GM18517 (cell line): ENCODE measurements around the gene SLA2.
A peak's percentile ranks its signal among the peaks of the same experiment; 100 is the strongest.
"Not testable (repeated sequence)": the region's sequence is repeated elsewhere in the genome, so short reads cannot be mapped to it uniquely, and the experiment has no call there.

ENCODE experiments used
- ATAC-seq: cut with Tn5 transposase; IDR thresholded peaks from one replicate; pipeline ENCODE4 v1.9.1; 2021; ENCODE audit warnings: mild to moderate bottlenecking, moderate library complexity; ENCODE audit not compliant: unreplicated experiment

Gene SLA2

DNA sequence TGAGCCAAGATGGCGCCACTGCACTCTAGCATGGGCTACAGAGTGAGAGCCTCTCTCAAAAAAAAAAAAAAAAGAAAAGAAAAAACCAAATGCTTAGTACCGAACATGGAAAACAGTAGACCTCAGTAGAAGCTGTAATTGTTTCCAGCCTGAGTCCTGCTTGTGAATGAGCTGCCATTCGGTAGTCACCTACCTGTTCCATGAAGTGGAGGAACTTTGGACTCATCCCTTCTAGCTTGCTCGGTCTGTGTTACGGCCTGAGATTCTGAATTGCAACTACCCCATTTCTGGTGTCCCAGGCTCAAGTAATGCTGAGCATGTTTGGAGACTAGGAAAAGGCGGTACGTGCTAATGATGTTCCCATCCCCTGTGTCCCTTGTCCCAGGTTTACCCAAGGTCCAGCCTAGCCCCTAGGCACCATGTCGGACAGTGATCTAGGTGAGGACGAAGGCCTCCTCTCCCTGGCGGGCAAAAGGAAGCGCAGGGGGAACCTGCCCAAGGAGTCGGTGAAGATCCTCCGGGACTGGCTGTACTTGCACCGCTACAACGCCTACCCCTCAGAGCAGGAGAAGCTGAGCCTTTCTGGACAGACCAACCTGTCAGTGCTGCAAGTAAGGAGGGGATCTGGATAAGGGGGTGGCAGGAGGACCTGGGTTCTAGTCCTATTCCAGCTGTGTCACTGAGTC is 67.5 kb downstream of the SLA2 start:
- no peak for ATAC-seq

DNA sequence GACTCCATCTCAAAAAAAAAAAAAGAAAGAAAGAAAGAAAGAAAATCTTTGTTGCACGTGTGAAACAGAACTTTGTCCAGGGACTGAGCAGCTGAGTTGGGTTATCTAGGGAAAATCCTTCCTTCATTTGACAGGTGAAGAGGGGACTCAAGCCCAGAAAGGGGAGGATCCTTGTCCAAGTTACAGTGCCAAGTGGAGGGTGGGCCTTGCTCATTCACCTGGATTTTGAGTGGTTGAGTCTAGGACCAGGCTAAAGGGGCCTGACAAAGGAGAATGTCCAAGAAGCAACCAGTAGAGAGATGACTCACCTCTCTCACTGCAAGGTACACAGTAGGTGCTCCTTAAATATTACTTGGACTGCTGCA is 69.9 kb downstream of the SLA2 start:
- no peak for ATAC-seq

- ATAC-seq = no peak
Measured at GRCh38 chr20:36574366-36575135, 71.4 kb downstream of the SLA2 start.

DNA sequence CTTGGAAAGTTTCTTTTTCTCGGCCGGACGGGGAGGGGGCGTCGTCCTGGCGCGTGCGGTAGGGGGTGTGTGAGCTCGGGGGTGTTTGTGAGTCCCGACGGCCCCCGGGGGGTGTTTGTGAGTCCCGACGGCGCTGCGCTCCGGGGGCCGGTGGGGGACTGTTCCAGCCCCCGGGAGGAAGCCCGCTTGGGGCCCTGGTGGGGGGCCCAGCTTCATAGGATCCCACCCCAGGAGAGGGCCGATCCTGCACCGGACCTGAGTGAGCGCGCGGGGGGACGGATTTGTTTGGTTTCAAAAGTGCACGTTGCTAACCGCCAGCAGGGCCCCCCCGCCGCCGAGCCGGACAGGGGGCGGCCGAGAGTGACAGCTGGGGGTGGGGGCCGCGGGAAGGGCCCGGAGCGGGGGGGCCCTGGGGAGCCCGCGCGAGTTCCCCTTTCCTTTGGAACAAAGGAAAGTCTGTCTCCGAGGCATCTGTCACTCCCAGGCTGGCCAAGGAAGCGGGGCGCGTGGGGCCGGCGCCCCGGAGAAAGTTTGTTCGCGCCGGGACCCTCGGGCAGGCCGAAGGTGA is 72.1 kb downstream of the SLA2 start:
- ATAC-seq = no peak

DNA sequence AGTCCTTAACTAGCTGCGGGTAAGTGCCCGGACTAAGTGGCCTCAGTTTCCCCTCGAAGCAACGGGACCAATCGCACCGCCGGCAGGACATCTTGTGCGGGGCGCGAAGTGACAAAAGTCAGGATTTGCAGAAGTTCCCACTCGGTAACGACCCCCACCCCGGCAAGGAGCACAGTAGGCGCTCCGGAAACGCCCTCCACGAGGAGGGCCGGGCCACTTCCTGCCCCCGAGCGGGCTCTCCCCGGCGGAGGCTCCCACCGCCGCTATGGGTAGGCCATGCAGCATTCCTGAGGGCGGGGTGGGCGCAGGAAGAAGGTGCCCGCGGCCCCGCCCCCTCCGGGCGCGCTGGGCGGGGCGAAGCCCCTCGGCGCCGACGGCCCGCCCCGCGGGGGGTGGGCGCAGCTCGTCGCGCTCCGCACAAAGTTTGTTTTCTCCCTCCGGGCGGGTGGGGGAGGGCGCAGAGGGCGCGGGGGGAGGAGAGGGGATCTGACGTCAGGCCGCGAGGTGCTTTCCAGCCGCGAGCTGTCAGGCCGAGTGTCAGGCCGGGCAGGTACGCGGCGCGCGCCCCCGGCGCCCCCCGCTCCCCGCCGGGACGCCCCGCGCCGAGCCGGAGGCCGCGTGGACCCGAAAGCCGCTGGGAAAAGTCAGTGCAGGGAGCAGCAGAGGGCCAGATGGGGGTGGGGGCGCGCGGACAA is 72.7 kb downstream of the SLA2 start, which contains the start of gene TGIF2:
TGIF2 (plus strand) TSS at position 495 of the 695 bp plus-strand sequence. CDS start 5,178 bp downstream, outside the sequence.
- ATAC-seq = peak; percentile 53

DNA sequence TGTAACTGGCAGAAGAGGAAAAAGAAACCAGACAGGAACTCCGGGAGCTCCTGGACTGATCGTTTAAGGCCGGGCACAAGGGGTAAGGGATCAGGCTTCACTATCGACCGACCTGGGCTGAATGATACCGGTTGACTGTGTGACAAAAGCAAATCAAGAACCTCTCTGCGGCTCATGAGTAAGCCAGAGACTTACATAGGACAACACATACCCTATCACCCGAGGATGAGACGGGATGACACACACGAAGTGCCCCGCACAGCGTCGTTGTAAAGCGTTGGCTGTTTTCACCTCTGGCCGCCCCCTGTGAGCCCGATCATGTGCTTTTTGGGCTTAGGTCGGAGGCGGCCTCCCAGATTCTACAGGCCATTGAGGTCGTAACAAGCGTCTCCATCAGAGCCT is 73.3 kb downstream of the SLA2 start:
- ATAC-seq = peak; percentile 25

- no peak for ATAC-seq
Measured at GRCh38 chr20:36571564-36572504, 74.2 kb downstream of the SLA2 start.

DNA sequence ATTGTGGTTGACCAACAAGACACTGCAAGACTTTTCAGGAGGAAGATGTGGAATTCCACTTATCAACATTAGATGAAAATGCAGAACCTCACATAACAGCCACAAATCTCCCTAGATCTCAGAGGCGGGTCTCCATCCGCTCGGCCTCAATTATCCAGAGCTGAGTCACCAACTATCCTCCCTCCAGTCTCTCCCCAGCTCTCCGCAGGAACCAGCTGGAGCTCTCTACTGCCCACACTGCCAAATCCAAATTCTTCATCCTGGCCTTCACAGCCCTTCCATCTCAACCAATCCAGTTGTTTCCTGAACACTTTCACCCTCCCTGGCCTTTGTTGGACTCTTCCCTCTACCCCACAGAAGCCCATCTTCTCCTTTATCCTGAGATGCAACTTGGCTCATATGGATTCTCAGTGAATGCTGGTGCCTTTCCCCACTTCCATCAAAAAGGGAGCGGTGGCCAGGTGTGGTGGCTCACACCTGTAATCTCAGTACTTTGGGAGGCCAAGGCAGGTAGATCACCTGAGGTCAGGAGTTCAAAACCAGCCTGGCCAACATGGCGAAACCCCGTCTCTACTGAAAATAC is 76.1 kb downstream of the SLA2 start:
- ATAC-seq = no peak

- ATAC-seq = no peak
Measured at GRCh38 chr20:36565520-36565919, 80.5 kb downstream of the SLA2 start.

GRCh38 chr20:36564726-36565121 is 81.3 kb downstream of the SLA2 start:
- not testable (repeated sequence) for ATAC-seq

DNA sequence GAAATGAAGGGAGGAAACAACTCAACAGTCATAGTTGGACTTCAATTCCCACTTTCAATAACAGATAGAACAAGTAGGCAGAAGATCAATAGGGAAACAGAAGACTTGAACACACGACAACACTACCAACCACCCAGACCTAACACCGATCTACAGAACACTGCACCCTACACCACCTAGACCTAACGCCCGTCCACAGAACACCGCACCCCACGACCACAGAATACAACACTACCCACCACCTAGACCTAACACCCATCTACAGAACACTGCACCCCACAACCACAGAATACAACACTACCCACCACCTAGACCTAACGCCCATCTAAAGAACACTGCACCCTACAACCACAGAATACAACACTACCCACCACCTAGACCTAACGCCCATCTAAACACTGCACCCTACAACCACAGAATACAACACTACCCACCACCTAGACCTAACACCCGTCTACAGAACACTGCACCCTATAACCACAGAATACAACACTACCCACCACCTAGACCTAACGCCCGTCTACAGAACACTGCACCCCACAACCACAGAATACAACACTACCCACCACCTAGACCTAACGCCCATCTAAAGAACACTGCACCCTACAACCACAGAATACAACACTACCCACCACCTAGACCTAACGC is 81.8 kb downstream of the SLA2 start:
- not testable (repeated sequence) for ATAC-seq

DNA sequence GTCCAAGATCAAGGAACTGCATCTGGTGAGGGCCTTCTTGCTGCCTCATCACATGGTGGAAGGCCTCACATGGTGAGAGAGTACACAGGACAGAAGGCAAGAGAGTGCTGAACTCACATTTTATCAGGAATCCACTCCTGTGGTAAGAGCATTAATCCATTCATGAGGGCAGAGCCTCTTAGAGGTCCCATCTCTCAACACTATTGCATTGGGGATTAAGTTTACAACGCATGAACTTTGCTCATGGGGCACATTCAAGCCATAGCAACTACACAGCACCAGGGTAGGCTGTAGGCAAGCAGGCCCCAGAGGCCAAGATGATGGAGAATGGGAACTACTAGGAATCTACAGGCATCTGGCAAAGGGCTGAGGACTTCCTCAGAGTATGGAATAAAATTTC is 82.6 kb downstream of the SLA2 start:
- ATAC-seq = no peak

GRCh38 chr20:36562724-36563123 is 83.3 kb downstream of the SLA2 start:
- no peak for ATAC-seq
